Gastrocnemius medialis (tissue), 4 donors: ENCODE data around the gene GINS1. TPM values are rescaled to one million over a fixed set of nuclear protein-coding genes. Genes with fewer than 3 reads are reported as not detected.
A peak's percentile ranks its signal among the peaks of the same experiment; 100 is the strongest.

Experiments used
- ATAC-seq, 2 donors: fragments of 150-250 bp; one replicate each; pipeline ENCODE4 v1.9.1; 2016
- DNase-seq, 2 donors: peaks; one replicate each; pipeline ENCODE4 v3.0.0-alpha.2; 2019
- H3K27ac ChIP-seq, 4 donors: fragments of 200-600 bp; sonication (generic); 1 replicate in 1 of 4; 2 replicates in 3 of 4; pipeline ENCODE4 v1.5.1; 2016 to 2018; ENCODE audit warnings: mild to moderate bottlenecking in 2 of 4, moderate library complexity in 1 of 4
- H3K27me3 ChIP-seq, 3 donors: fragments of 200-600 bp; sonication (generic) in 2 of 3; 1 replicate in 1 of 3; 2 replicates in 2 of 3; pipeline versions ENCODE4 v1.5.1 to v1.6.0; 2016 to 2019; ENCODE audit warnings: mild to moderate bottlenecking in 1 of 3, moderate library complexity in 1 of 3
- H3K36me3 ChIP-seq, 2 donors: fragments of 200-600 bp; sonication (generic) in 1 of 2; one replicate each; pipeline ENCODE4 v1.5.1; 2017 to 2018
- H3K4me1 ChIP-seq, 2 donors: fragments of 200-600 bp; sonication (generic) in 1 of 2; one replicate each; pipeline ENCODE4 v1.5.1; 2016 to 2017; ENCODE audit warnings: mild to moderate bottlenecking in 2 of 2
- H3K4me3 ChIP-seq, 4 donors: fragments of 200-600 bp; sonication (generic) in 3 of 4; 1 replicate in 1 of 4; 2 replicates in 3 of 4; pipeline ENCODE4 v1.5.1; 2016 to 2019; ENCODE audit warnings: mild to moderate bottlenecking in 2 of 4
- H3K9me3 ChIP-seq, 3 donors: fragments of 200-600 bp; sonication (generic) in 2 of 3; 1 replicate in 1 of 3; 2 replicates in 2 of 3; pipeline ENCODE4 v1.5.1; 2016 to 2019
- POLR2A ChIP-seq, 2 donors: fragments of 450-650 bp; IDR thresholded peaks; one replicate each; pipeline ENCODE4 v1.6.1; 2017; ENCODE audit warnings: antibody characterized with exemption in 2 of 2, mild to moderate bottlenecking in 2 of 2, moderate library complexity in 2 of 2
- in situ Hi-C, 4 donors: fragments of 200-750 bp; cut with MboI; loops; one replicate each; pipeline versions ENCODE4 v1.15.0 to v1.8.0; 2017; ENCODE audit warnings: low sequenced_read_pairs in 4 of 4
- intact Hi-C: fragments of 100-400 bp; cut with DNase I; formaldehyde crosslinking; loops from one replicate; pipeline ENCODE4 v1.15.1; 2023; ENCODE audit warnings: low total_unique reads
- total RNA-seq, 4 donors: library from RNA; depleted of rRNA; stranded (reverse); fragments of >200 nt; gene quantifications; one replicate each; pipeline versions ENCODE4 v1.1.0 to v1.2.3, GENCODE V29; 2016
- TF ChIP-seq, protein P1 (sequence below), 5 experiments: fragments of 450-650 bp in 3 of 5; fragments of 200-600 bp in 2 of 5; sonication (generic) in 2 of 5; IDR thresholded peaks in 4 of 5; conservative IDR thresholded peaks in 1 of 5; 1 replicate in 4 of 5; 2 replicates in 1 of 5; pipeline ENCODE4 v1.5.1; 2016 to 2019; ENCODE audit warnings: antibody characterized with exemption in 5 of 5, mild to moderate bottlenecking in 3 of 5, moderate library complexity in 3 of 5

Gene GINS1
- total RNA-seq, 4 donors from 2014 or later, result 0.07 to 0.20 TPM; not detected in 2

DNA sequence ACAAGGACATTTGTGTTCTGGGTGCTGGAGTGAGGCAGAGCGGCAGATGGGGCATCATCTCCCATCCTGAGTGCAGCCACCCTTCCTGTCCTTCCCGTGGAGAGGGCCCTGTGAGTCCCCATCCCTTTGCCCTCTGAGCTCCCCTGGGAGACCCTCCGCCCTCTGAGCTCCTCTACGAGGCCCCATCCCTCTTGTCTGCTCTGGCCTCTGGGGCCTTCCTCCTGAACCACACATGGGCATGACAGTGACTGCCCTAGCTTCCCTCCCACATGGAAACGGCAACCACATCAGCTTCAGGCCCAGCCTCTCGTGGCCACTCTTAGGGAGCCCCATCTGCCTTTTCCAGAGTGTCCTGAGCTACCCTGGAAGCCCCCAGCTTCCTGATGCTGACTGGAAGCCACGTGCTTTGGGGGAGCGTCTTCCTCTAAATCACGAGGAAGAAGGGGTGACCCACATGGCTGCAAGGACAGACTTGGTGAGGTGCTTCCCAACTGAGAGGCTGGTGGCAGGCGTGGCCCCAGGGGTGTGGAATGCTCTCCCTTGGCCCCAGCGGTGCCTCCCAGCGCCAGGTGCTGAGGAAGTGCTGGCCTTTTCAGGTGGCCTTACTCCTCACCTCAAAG, 52.6 kb downstream of the GINS1 start:
- intact Hi-C loops (no loop called here), in situ Hi-C loops (loop anchor here in 1 of 4 donors (25.0 kb wide), 1 partner anchor 98 kb away; no protein-coding TSS in a partner anchor)
- Histone ChIP-seq H3K27me3 (no peaks in the 10 kb centered on the region), H3K9me3 (no peaks in the 10 kb centered on the region), H3K4me3 (no peak overlapping the region), H3K36me3 (no peaks in the 10 kb centered on the region), H3K27ac (no peak overlapping the region), H3K4me1 (no peaks in the 10 kb centered on the region)
- no peak for ATAC-seq
- TF ChIP-seq, protein P1, sequence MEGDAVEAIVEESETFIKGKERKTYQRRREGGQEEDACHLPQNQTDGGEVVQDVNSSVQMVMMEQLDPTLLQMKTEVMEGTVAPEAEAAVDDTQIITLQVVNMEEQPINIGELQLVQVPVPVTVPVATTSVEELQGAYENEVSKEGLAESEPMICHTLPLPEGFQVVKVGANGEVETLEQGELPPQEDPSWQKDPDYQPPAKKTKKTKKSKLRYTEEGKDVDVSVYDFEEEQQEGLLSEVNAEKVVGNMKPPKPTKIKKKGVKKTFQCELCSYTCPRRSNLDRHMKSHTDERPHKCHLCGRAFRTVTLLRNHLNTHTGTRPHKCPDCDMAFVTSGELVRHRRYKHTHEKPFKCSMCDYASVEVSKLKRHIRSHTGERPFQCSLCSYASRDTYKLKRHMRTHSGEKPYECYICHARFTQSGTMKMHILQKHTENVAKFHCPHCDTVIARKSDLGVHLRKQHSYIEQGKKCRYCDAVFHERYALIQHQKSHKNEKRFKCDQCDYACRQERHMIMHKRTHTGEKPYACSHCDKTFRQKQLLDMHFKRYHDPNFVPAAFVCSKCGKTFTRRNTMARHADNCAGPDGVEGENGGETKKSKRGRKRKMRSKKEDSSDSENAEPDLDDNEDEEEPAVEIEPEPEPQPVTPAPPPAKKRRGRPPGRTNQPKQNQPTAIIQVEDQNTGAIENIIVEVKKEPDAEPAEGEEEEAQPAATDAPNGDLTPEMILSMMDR (IDR thresholded peaks at IDR 0.05 in 4 of 5, conservative IDR thresholded peaks at IDR 0.05 in 1 of 5), result no peak
- no peak for TF ChIP-seq POLR2A (IDR thresholded peaks at IDR 0.05)
- DNase-seq, result no peak

DNA sequence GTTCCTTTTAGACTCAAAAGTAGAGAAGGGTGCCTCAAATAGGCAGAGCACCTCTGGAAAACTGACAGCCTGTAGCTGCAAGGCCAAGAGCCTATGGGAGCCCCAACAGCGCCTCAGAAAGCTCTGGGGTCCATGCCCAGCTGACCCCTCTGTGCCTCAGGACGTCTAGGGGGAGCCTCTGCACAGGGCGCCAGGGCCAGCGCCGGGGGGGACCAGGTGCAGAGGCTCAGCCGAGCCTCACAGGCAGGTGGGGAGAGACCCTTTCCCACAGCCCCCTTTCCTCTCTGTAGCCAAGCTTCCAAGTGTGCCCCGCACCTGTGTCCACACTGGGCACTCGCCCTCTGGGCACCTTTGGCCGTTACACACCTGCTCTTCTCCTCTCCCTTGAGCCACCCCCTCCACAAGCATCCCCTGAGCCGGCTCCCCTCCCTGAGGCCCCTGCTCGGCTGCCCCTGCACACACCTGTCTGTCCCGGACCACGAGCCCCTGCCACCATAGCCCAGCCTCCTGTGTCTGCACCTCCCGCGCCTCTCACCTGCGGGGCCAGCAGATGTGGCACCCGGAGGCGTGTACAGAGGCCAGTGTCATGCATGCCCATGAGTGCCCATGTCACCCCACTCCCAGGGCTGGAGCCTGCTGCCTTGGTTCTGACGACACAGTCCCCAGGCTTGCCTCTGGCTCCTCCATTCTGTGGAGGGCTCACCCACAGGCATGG, 53.2 kb downstream of the GINS1 start:
- intact Hi-C loops (no loop called here), in situ Hi-C loops (loop anchor here in 1 of 4 donors (25.0 kb wide), 1 partner anchor 98 kb away; no protein-coding TSS in a partner anchor)
- no peak overlapping the region for H3K4me3 ChIP-seq
- no peak overlapping the region for H3K27ac ChIP-seq
- TF ChIP-seq POLR2A (IDR thresholded peaks at IDR 0.05), result no peak
- no peaks in the 10 kb centered on the region for H3K4me1 ChIP-seq
- ATAC-seq (no peak), DNase-seq (no peak)
- H3K27me3 ChIP-seq, result no peaks in the 10 kb centered on the region
- no peaks in the 10 kb centered on the region for H3K9me3 ChIP-seq
- no peaks in the 10 kb centered on the region for H3K36me3 ChIP-seq

DNA sequence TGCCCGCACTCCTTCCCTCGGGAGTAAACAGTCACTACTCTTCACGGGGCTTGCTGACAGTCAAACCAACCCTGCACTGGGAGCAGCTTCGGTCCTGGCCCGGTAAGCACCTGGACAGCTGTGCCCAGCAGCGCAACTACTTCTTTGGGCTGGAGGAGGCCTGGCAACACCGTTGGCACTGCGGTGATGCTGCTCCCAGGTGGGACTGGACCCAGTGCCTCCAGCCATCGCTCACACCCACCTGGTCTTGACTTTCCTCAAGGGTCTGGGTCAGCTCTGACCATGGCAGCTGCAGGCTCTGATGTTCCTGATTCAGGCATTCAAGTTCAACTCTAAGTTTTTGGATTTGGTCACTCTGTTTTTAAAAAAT, 53.8 kb downstream of the GINS1 start:
- Histone ChIP-seq H3K27ac (no peak overlapping the region), H3K36me3 (no peaks in the 10 kb centered on the region), H3K27me3 (no peaks in the 10 kb centered on the region), H3K4me1 (no peaks in the 10 kb centered on the region), H3K9me3 (no peaks in the 10 kb centered on the region), H3K4me3 (no peak overlapping the region)
- TF ChIP-seq, protein P1 (IDR thresholded peaks at IDR 0.05 in 4 of 5, conservative IDR thresholded peaks at IDR 0.05 in 1 of 5), result no peak
- TF ChIP-seq POLR2A (IDR thresholded peaks at IDR 0.05), result no peak
- DNase-seq (no peak), ATAC-seq (no peak)
- intact Hi-C loops (no loop called here), in situ Hi-C loops (loop anchor here in 1 of 4 donors (25.0 kb wide), 1 partner anchor 99 kb away; no protein-coding TSS in a partner anchor)

DNA sequence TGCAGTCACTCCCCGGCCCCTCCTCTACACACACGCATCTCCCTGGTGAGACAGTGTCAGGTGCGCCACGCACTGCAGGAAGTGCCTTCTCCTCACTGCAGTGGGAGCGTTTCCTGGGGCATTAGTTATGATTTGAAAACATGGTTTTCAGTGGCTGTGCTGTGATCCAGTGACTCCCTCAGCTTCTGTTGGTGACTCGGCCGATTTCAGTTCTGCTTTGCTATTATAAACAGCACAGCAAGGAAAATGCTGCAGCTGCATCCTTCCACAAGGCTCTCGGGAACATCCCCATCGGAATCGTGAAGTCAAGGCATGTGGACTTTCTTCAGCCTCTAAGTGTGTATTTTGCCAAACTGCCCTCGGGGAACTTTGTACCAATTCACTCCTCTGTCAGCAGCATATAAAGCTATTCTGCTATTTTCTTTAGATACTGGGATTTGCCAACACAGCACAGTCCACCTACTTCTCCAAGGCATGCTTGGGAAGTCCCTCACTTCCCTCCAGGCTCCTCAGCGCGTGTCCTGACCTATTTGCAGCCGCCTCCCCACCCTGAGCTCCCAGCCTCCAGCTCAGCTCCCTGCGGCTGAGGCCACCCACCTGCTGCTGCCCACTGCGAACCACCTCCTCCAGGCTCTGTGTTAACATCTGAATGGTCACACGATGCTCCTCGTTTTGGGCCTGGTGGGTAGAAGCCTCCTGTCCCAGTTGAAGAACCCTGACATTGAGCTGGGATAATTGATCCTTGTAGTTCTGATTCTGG, 54.5 kb downstream of the GINS1 start:
- in situ Hi-C loops (loop anchor here in 1 of 4 donors (25.0 kb wide), 1 partner anchor 100 kb away; no protein-coding TSS in a partner anchor), intact Hi-C loops (no loop called here)
- Histone ChIP-seq H3K4me1 (no peaks in the 10 kb centered on the region), H3K27ac (no peak overlapping the region), H3K27me3 (no peaks in the 10 kb centered on the region), H3K4me3 (no peak overlapping the region), H3K9me3 (no peaks in the 10 kb centered on the region), H3K36me3 (no peaks in the 10 kb centered on the region)
- no peak for DNase-seq
- TF ChIP-seq POLR2A (IDR thresholded peaks at IDR 0.05), result no peak
- TF ChIP-seq, protein P1 (IDR thresholded peaks at IDR 0.05 in 4 of 5, conservative IDR thresholded peaks at IDR 0.05 in 1 of 5), result no peak
- peak in 1 of 2 donors; percentile 18 for ATAC-seq
